ENCODE measurements around the gene FGR.

FGR gene

GRCh38 chr1:27600498-27601175 lies 34.3 kb downstream of the FGR start:
- DNase-seq (ENCODE audit: low read depth) = no peak

GRCh38 chr1:27599605-27600497 lies 35.1 kb downstream of the FGR start:
- DNase-seq (ENCODE audit: low read depth) = no peak

GRCh38 chr1:27598902-27599528 lies 36.0 kb downstream of the FGR start:
- DNase-seq (ENCODE audit: low read depth) = no peak

- no peak for DNase-seq (ENCODE audit: low read depth)
These were observed 36.7 kb downstream of the FGR start for GRCh38 chr1:27598295-27598687.

GRCh38 chr1:27597516-27598294 lies 37.3 kb downstream of the FGR start:
- no peak for DNase-seq (ENCODE audit: low read depth)

- no peak for DNase-seq (ENCODE audit: low read depth)
These were observed 38.0 kb downstream of the FGR start for GRCh38 chr1:27596986-27597385.

GRCh38 chr1:27596261-27596660 lies 38.7 kb downstream of the FGR start:
- DNase-seq (ENCODE audit: low read depth) = no peak

- DNase-seq (ENCODE audit: low read depth) = no peak
These were observed 39.4 kb downstream of the FGR start for GRCh38 chr1:27595597-27595996.

GRCh38 chr1:27594564-27595510 lies 40.1 kb downstream of the FGR start:
- DNase-seq (ENCODE audit: low read depth) = peak; percentile 48

GRCh38 chr1:27593678-27594563 lies 41.1 kb downstream of the FGR start:
- DNase-seq (ENCODE audit: low read depth) = no peak

- DNase-seq (ENCODE audit: low read depth) = no peak
These were observed 41.9 kb downstream of the FGR start for GRCh38 chr1:27592931-27593677.

GRCh38 chr1:27592232-27592930 lies 42.6 kb downstream of the FGR start:
- DNase-seq (ENCODE audit: low read depth) = no peak

GRCh38 chr1:27591622-27592021 lies 43.4 kb downstream of the FGR start:
- no peak for DNase-seq (ENCODE audit: low read depth)

GRCh38 chr1:27590917-27591508 lies 44.0 kb downstream of the FGR start:
- no peak for DNase-seq (ENCODE audit: low read depth)

- no peak for DNase-seq (ENCODE audit: low read depth)
These were observed 45.1 kb downstream of the FGR start for GRCh38 chr1:27589841-27590426.

GRCh38 chr1:27589441-27589840 lies 45.5 kb downstream of the FGR start:
- no peak for DNase-seq (ENCODE audit: low read depth)

GRCh38 chr1:27588256-27589232 lies 46.4 kb downstream of the FGR start:
- no peak for DNase-seq (ENCODE audit: low read depth)

All from GM04504 (cell line).